Ovary (tissue), 9 donors: Measurements from ENCODE around the gene CAPN5. TPM values are rescaled to one million over a fixed set of nuclear protein-coding genes. Genes with fewer than 3 reads are reported as not detected.

Source experiments
- DNase-seq, 5 donors: peaks; one replicate each; pipeline ENCODE4 v3.0.0-alpha.2; 2019 to 2020
- H3K27ac ChIP-seq, 2 donors: fragments of 200-600 bp; one replicate each; pipeline versions ENCODE4 v1.5.1 to v1.8.0; 2019 to 2022
- H3K27me3 ChIP-seq: fragments of 200-600 bp; one replicate; pipeline ENCODE4 v1.8.0; 2022
- H3K36me3 ChIP-seq: fragments of 200-600 bp; sonication (generic); one replicate; pipeline ENCODE4 v1.5.1; 2019
- H3K4me1 ChIP-seq: one replicate; pipeline ENCODE4 v1.8.1; 2013; ENCODE audit warnings: mild to moderate bottlenecking, moderate library complexity; ENCODE audit not compliant: insufficient read depth
- H3K4me3 ChIP-seq: fragments of 200-600 bp; sonication (generic); one replicate; pipeline ENCODE4 v1.5.1; 2017
- H3K9me3 ChIP-seq, 2 donors: fragments of 200-600 bp in 1 of 2; sonication (generic) in 1 of 2; one replicate each; pipeline versions ENCODE4 v1.5.1 to v1.8.1; 2013 to 2019; ENCODE audit warnings: mild to moderate bottlenecking in 1 of 2, moderate library complexity in 1 of 2
- CTCF ChIP-seq, 3 donors: fragments of 450-650 bp in 2 of 3; fragments of 200-600 bp in 1 of 3; IDR thresholded peaks; one replicate each; pipeline versions ENCODE4 v1.5.1 to v1.8.0; 2016 to 2022; ENCODE audit warnings: antibody characterized with exemption in 3 of 3, mild to moderate bottlenecking in 1 of 3
- EP300 ChIP-seq: sonication (generic); formaldehyde crosslinking; IDR thresholded peaks from one replicate; pipeline ENCODE4 v1.6.1; 2017; ENCODE audit warnings: antibody characterized with exemption
- POLR2A ChIP-seq: fragments of 450-650 bp; IDR thresholded peaks from one replicate; pipeline ENCODE4 v1.6.1; 2017; ENCODE audit warnings: antibody characterized with exemption, mild to moderate bottlenecking, moderate library complexity
- WGBS, 3 donors: extraction: QIAGEN DNeasy Blood & Tissue Kit in 1 of 3; methylation state at CpG; one replicate each; pipeline versions ENCODE4 v1.1.5 to v1.1.7; 2013 to 2017; 5-methylcytosine and 5-hydroxymethylcytosine counted together
- intact Hi-C, 4 donors: fragments of 100-400 bp; cut with DNase I; formaldehyde crosslinking; loops; one replicate each; pipeline versions ENCODE4 v1.11.0 to v1.15.1; 2022 to 2023
- polyA plus RNA-seq, 2 donors: library from polyadenylated mRNA; stranded (reverse); fragments of 200-250 nt in 1 of 2; fragments of 350-450 nt in 1 of 2; fragmentation: Illumina TruSeq in 1 of 2; extraction: RNeasy Lipid Tissue Mini Kit (QIAGEN cat#74804) in 1 of 2; gene quantifications; one replicate each; pipeline ENCODE4 v1.2.3, GENCODE V29; 2013 to 2014
- total RNA-seq, 7 donors: library from RNA; depleted of rRNA in 2 of 7; stranded (reverse); fragments of >200 nt in 2 of 7; fragmentation: NEBNext Ultra II Directional in 3 of 7; extraction: Animal tissue kit (Norgen Biotek cat#: 25700) in 3 of 7; gene quantifications; one replicate each; pipeline versions ENCODE4 v1.1.0 to v1.2.4, GENCODE V29; 2016 to 2023
- donor health status: DM: no; HTN: no; CAD: no; lungs with moderate emphysema.
- donor health status: DM: no; HTN: no; CAD: no.
- donor health status: Bipolar disorder and iron deficiency.
- donor health status: DM: yes; HTN: yes; CAD: no.
- donor health status: DM: no; HTN: no; CAD: no.
- donor health status: DM: yes; HTN: yes; CAD: no.

Gene CAPN5
- total and polyA plus RNA-seq, 9 donors: 3.0 to 82.2 (median 21.3) TPM

GRCh38 chr11:77039491-77040400 is 27.0 kb upstream of the CAPN5 start:
- TF ChIP-seq CTCF (IDR thresholded peaks at IDR 0.05) (no peak), POLR2A (no peak), EP300 (no peak)
- Histone ChIP-seq H3K4me3 (peak overlapping the region; percentile 28), H3K9me3 (no peaks in the 10 kb centered on the region), H3K36me3 (no peaks in the 10 kb centered on the region), H3K27me3 (no peaks in the 10 kb centered on the region), H3K27ac (no peak overlapping the region), H3K4me1 (peaks cover 3% of the 10 kb centered on the region)
- intact Hi-C loops: loop anchor here in 2 of 4 donors (10.0 kb wide), 2 partner anchors 145 to 305 kb away; no protein-coding TSS in a partner anchor
- 9 to 17% (median 13%) methylated on average over 87 to 109 of the region's 109 CpGs for WGBS, 3 donors
- DNase-seq: peak in 1 of 5 donors; percentile 48

GRCh38 chr11:77040401-77040777 is 26.4 kb upstream of the CAPN5 start:
- DNase-seq: no peak
- intact Hi-C loops: loop anchor here in 2 of 4 donors (10.0 kb wide), 2 partner anchors 144 to 306 kb away; no protein-coding TSS in a partner anchor
- Histone ChIP-seq H3K27me3 (no peaks in the 10 kb centered on the region), H3K9me3 (no peaks in the 10 kb centered on the region), H3K4me1 (peaks cover 3% of the 10 kb centered on the region), H3K4me3 (no peak overlapping the region), H3K36me3 (no peaks in the 10 kb centered on the region), H3K27ac (no peak overlapping the region)
- TF ChIP-seq POLR2A (no peak), CTCF (IDR thresholded peaks at IDR 0.05) (no peak), EP300 (no peak)
- 67 to 79% (median 76%) methylated on average over 37 of the region's 37 CpGs for WGBS, 3 donors

GRCh38 chr11:77040889-77041288 is 25.9 kb upstream of the CAPN5 start:
- intact Hi-C loops: loop anchor here in 2 of 4 donors (10.0 kb wide), 2 partner anchors 144 to 306 kb away; no protein-coding TSS in a partner anchor
- Histone ChIP-seq H3K4me3 (no peak overlapping the region), H3K27me3 (no peaks in the 10 kb centered on the region), H3K27ac (no peak overlapping the region), H3K9me3 (no peaks in the 10 kb centered on the region), H3K4me1 (peaks cover 4% of the 10 kb centered on the region), H3K36me3 (no peaks in the 10 kb centered on the region)
- WGBS, 3 donors: 91 to 95% (median 91%) methylated on average over 13 of the region's 13 CpGs
- no peak for DNase-seq
- no peak for TF ChIP-seq EP300
- TF ChIP-seq CTCF (IDR thresholded peaks at IDR 0.05): no peak
- TF ChIP-seq POLR2A: no peak

GRCh38 chr11:77042111-77042726 is 24.6 kb upstream of the CAPN5 start:
- Histone ChIP-seq H3K27ac (no peak overlapping the region), H3K4me3 (no peak overlapping the region), H3K27me3 (no peaks in the 10 kb centered on the region), H3K36me3 (no peaks in the 10 kb centered on the region), H3K4me1 (peaks cover 7% of the 10 kb centered on the region), H3K9me3 (no peaks in the 10 kb centered on the region)
- 88 to 91% (median 90%) methylated on average over 13 of the region's 13 CpGs for WGBS, 3 donors
- no peak for TF ChIP-seq EP300
- TF ChIP-seq POLR2A: no peak
- TF ChIP-seq CTCF (IDR thresholded peaks at IDR 0.05): no peak
- DNase-seq: no peak
- intact Hi-C loops: loop anchor here in 2 of 4 donors (10.0 kb wide), 2 partner anchors 143 to 307 kb away; no protein-coding TSS in a partner anchor
